Measurements from ENCODE around the gene SCAF1. TPM values are rescaled to one million over a fixed set of nuclear protein-coding genes. Genes with fewer than 3 reads are reported as not detected.

SCAF1 gene
- total RNA-seq, 1 donor from 2014 or later = 59.4 TPM

- H3K4me1 ChIP-seq = peaks cover 19% of the 10 kb centered on the region
- no peaks in the 10 kb centered on the region for H3K9me3 ChIP-seq
- no peak overlapping the region for H3K27ac ChIP-seq
- H3K36me3 ChIP-seq = peaks cover 63% of the 10 kb centered on the region
- no peak overlapping the region for H3K4me3 ChIP-seq
- no peaks in the 10 kb centered on the region for H3K27me3 ChIP-seq (ENCODE audit: low read depth)
- intact Hi-C loops (cut with DNase I) = no loop called here
- DNase-seq = no peak
- no peak for ATAC-seq
- TF ChIP-seq CTCF (IDR thresholded peaks at IDR 0.05) = no peak
Measured at GRCh38 chr19:49594993-49595818, 46.8 kb upstream of the SCAF1 start.

GRCh38 chr19:49595819-49596404 lies 46.1 kb upstream of the SCAF1 start:
- no peak overlapping the region for H3K4me3 ChIP-seq
- no peaks in the 10 kb centered on the region for H3K9me3 ChIP-seq
- ATAC-seq (no peak), DNase-seq (no peak)
- peaks cover 19% of the 10 kb centered on the region for H3K4me1 ChIP-seq
- H3K27me3 ChIP-seq (ENCODE audit: low read depth) = no peaks in the 10 kb centered on the region
- H3K36me3 ChIP-seq = peaks cover 70% of the 10 kb centered on the region
- TF ChIP-seq CTCF (IDR thresholded peaks at IDR 0.05) = no peak
- H3K27ac ChIP-seq = no peak overlapping the region
- intact Hi-C loops (cut with DNase I) = no loop called here

- no peak overlapping the region for H3K27ac ChIP-seq
- no peak for TF ChIP-seq CTCF (IDR thresholded peaks at IDR 0.05)
Measured at GRCh38 chr19:49596407-49596806, 45.6 kb upstream of the SCAF1 start.

GRCh38 chr19:49596954-49597702 lies 44.9 kb upstream of the SCAF1 start:
- DNase-seq (no peak), ATAC-seq (no peak)
- Histone ChIP-seq H3K27ac (no peak overlapping the region), H3K4me1 (peaks cover 18% of the 10 kb centered on the region), H3K36me3 (peaks cover 82% of the 10 kb centered on the region), H3K9me3 (no peaks in the 10 kb centered on the region), H3K27me3 (ENCODE audit: low read depth) (no peaks in the 10 kb centered on the region), H3K4me3 (no peak overlapping the region)
- intact Hi-C loops (cut with DNase I) = no loop called here
- TF ChIP-seq CTCF (IDR thresholded peaks at IDR 0.05) = no peak

More at GRCh38 chr19:49596407-49596806, 45.6 kb upstream of the SCAF1 start:
- Histone ChIP-seq H3K4me1 (peaks cover 19% of the 10 kb centered on the region), H3K4me3 (no peak overlapping the region), H3K36me3 (peaks cover 75% of the 10 kb centered on the region), H3K27me3 (ENCODE audit: low read depth) (no peaks in the 10 kb centered on the region), H3K9me3 (no peaks in the 10 kb centered on the region)
- intact Hi-C loops (cut with DNase I) = no loop called here
- DNase-seq (no peak), ATAC-seq (no peak)

- no peak for DNase-seq
- Histone ChIP-seq H3K27me3 (ENCODE audit: low read depth) (no peaks in the 10 kb centered on the region), H3K36me3 (peaks cover 87% of the 10 kb centered on the region), H3K4me1 (peaks cover 13% of the 10 kb centered on the region), H3K9me3 (no peaks in the 10 kb centered on the region), H3K4me3 (no peak overlapping the region), H3K27ac (no peak overlapping the region)
- TF ChIP-seq CTCF (IDR thresholded peaks at IDR 0.05) = no peak
- no peak for ATAC-seq
- intact Hi-C loops (cut with DNase I) = no loop called here
Measured at GRCh38 chr19:49597703-49597974, 44.4 kb upstream of the SCAF1 start.
